ENCODE measurements around the gene C2orf49.

GRCh38 chr2:105313877-105314276 lies 23.5 kb upstream of the C2orf49 start:
- TF ChIP-seq CTCF (IDR thresholded peaks at IDR 0.05) (no peak), POLR2A (IDR thresholded peaks at IDR 0.05; ENCODE audit: low read depth) (no peak)

Data from esophagus muscularis mucosa (tissue), 3 donors.